GM12878 (cell line): ENCODE results near the gene NR1D1. TPM values are rescaled to one million over a fixed set of nuclear protein-coding genes. Genes with fewer than 3 reads are reported as not detected.

ENCODE experiments used
- ATAC-seq: fragments of 200-7000 bp; cut with Tn5 transposase; 3 replicates; pipeline ENCODE4 v1.9.1; 2020; ENCODE audit warnings: mild to moderate bottlenecking, moderate library complexity
- BruUV-seq: library from RNA; stranded (reverse); fragments of 400-500 nt; replicated peaks from 2 replicates; lab custom pipeline; 2021; lab: Mats Ljungman, UMichigan
- CTCF ChIA-PET: fragments of 300-600 bp; sonication (Branson Sonifier 250); formaldehyde crosslinking; extraction: SDS; loops from one replicate; lab custom pipeline; 2021; ENCODE audit warnings: inconsistent platforms; lab: Yijun Ruan, JAX
- POLR2A ChIA-PET: fragments of 350-600 bp; formaldehyde crosslinking; extraction: SDS; loops from one replicate; lab custom pipeline; 2021; ENCODE audit warnings: inconsistent platforms; lab: Charles Lee
- RAD21 ChIA-PET: fragments of 300-600 bp; sonication (Branson Sonifier 250); formaldehyde crosslinking; loops from one replicate; lab custom pipeline; 2023; ENCODE audit warnings: antibody characterized with exemption; ENCODE audit not compliant: unreplicated experiment; lab: Charles Lee
- SMC1A ChIA-PET: fragments of 300-600 bp; sonication (Branson Sonifier 250); formaldehyde crosslinking; loops from one replicate; lab custom pipeline; 2023; ENCODE audit not compliant: unreplicated experiment, uncharacterized antibody; lab: Charles Lee
- DNase-seq: peaks from one replicate; pipeline ENCODE4 v3.0.0-alpha.2; 2011; ENCODE audit warnings: low read depth, low spot score
- FAIRE-seq: peaks from 3 replicates; lab custom pipeline; 2011; peaks lifted over from hg19 to GRCh38; lab: Jason Lieb, UNC
- H2AFZ ChIP-seq: 2 replicates; pipeline ENCODE4 v1.6.0; 2011; ENCODE audit warnings: low read depth, low read length, control low read depth; ENCODE audit not compliant: control insufficient read depth
- H3K27ac ChIP-seq: 2 replicates; pipeline ENCODE4 v1.5.1; 2011; ENCODE audit warnings: control low read depth; ENCODE audit not compliant: control insufficient read depth, insufficient read depth
- H3K27me3 ChIP-seq, 2 experiments: replicated peaks in 1 of 2; 2 replicates each; pipeline versions ENCODE4 v1.6.0 to v1.6.1; 2011; ENCODE audit warnings: low read length in 1 of 2; ENCODE audit not compliant: control insufficient read depth in 2 of 2, insufficient read depth in 2 of 2
- H3K36me3 ChIP-seq, 2 experiments: 2 replicates each; pipeline ENCODE4 v1.5.1; 2011; ENCODE audit warnings: low read length in 1 of 2; ENCODE audit not compliant: control insufficient read depth in 2 of 2, insufficient read depth in 2 of 2
- H3K4me1 ChIP-seq: 2 replicates; pipeline ENCODE4 v1.6.1; 2011; ENCODE audit warnings: mild to moderate bottlenecking, low read length, moderate library complexity, mixed read lengths; ENCODE audit not compliant: control insufficient read depth, insufficient read depth
- H3K4me2 ChIP-seq: 2 replicates; pipeline ENCODE4 v1.6.0; 2011; ENCODE audit warnings: control low read depth; ENCODE audit not compliant: control insufficient read depth, insufficient read depth
- H3K4me3 ChIP-seq: fragments of 200-600 bp; sonication (generic); 2 replicates; pipeline ENCODE4 v1.5.1; 2016
- H3K79me2 ChIP-seq: 2 replicates; pipeline ENCODE4 v1.6.0; 2011; ENCODE audit warnings: low read length; ENCODE audit not compliant: control insufficient read depth, insufficient read depth
- H3K9ac ChIP-seq: 2 replicates; pipeline ENCODE4 v1.8.0; 2011; ENCODE audit warnings: low read length, control low read depth, mixed read lengths; ENCODE audit not compliant: control insufficient read depth, insufficient read depth
- H3K9me3 ChIP-seq: replicated peaks from 3 replicates; pipeline ENCODE4 v1.5.1; 2011; ENCODE audit warnings: mild to moderate bottlenecking, low read length; ENCODE audit not compliant: control insufficient read depth, insufficient read depth
- H4K20me1 ChIP-seq: 2 replicates; pipeline ENCODE4 v1.6.0; 2011; ENCODE audit not compliant: control insufficient read depth, insufficient read depth
- CEBPZ ChIP-seq: fragments of 150-350 bp; IDR thresholded peaks from 2 replicates; pipeline ENCODE4 v1.6.1; 2016; ENCODE audit warnings: low read depth, low read length
- CREB1 ChIP-seq: IDR thresholded peaks from 2 replicates; pipeline ENCODE4 v1.6.1; 2012; ENCODE audit warnings: low read depth, mild to moderate bottlenecking, inconsistent platforms
- EGR1 ChIP-seq, 2 experiments: IDR thresholded peaks; 1 replicate in 1 of 2; 2 replicates in 1 of 2; pipeline ENCODE4 v1.6.1; 2011 to 2012; ENCODE audit warnings: low read depth in 2 of 2, low read length in 2 of 2, borderline replicate concordance in 1 of 2, mild to moderate bottlenecking in 1 of 2, moderate library complexity in 1 of 2
- FOXK2 ChIP-seq: fragments of 450-650 bp; IDR thresholded peaks from 2 replicates; pipeline ENCODE4 v1.6.1; 2017; ENCODE audit warnings: mild to moderate bottlenecking, moderate library complexity
- FOXM1 ChIP-seq: IDR thresholded peaks from 2 replicates; pipeline ENCODE4 v1.6.1; 2012; ENCODE audit warnings: low read depth, mild to moderate bottlenecking, inconsistent platforms, low read length, moderate library complexity
- HCFC1 ChIP-seq: fragments of 150-350 bp; IDR thresholded peaks from 2 replicates; pipeline ENCODE4 v1.6.1; 2014; ENCODE audit warnings: low read length
- LARP7 ChIP-seq: fragments of 450-650 bp; IDR thresholded peaks from 2 replicates; pipeline ENCODE4 v1.6.1; 2017; ENCODE audit warnings: mild to moderate bottlenecking
- MAX ChIP-seq: IDR thresholded peaks from 2 replicates; pipeline ENCODE4 v1.6.1; 2012; ENCODE audit warnings: low read depth, low read length, improper control_type of control experiment
- RAD51 ChIP-seq: fragments of 450-650 bp; IDR thresholded peaks from 2 replicates; pipeline ENCODE4 v1.6.1; 2016; ENCODE audit warnings: moderate library complexity, mild to moderate bottlenecking, inconsistent platforms
- RELB ChIP-seq: fragments of 450-650 bp; IDR thresholded peaks from 2 replicates; pipeline ENCODE4 v1.6.1; 2017; ENCODE audit warnings: low read depth, mild to moderate bottlenecking, moderate library complexity
- RUNX3 ChIP-seq: IDR thresholded peaks from 2 replicates; pipeline ENCODE4 v1.6.1; 2012; ENCODE audit warnings: low read length, inconsistent platforms
- SP1 ChIP-seq: IDR thresholded peaks from one replicate; pipeline ENCODE4 v1.6.1; 2011; ENCODE audit warnings: low read depth, low read length
- SUZ12 ChIP-seq: fragments of 200-600 bp; sonication (generic); IDR thresholded peaks from one replicate; pipeline ENCODE4 v1.6.1; 2018; ENCODE audit warnings: antibody characterized with exemption, mild to moderate bottlenecking; ENCODE audit not compliant: unreplicated experiment
- TARDBP ChIP-seq: IDR thresholded peaks from 2 replicates; pipeline ENCODE4 v1.6.1; 2016; ENCODE audit warnings: borderline replicate concordance
- TCF12 ChIP-seq: IDR thresholded peaks from 2 replicates; pipeline ENCODE4 v1.6.1; 2011; ENCODE audit warnings: low read depth, mild to moderate bottlenecking, low read length
- WGBS: methylation state at CpG from one replicate; pipeline ENCODE4 v1.1.6; 2016; ENCODE audit warnings: low lambda C conversion rate; ENCODE audit not compliant: insufficient replicate concordance, insufficient coverage; ENCODE audit errors: missing lambda C conversion rate; 5-methylcytosine and 5-hydroxymethylcytosine counted together
- in situ Hi-C: fragments of 300-500 bp; cut with MboI; formaldehyde crosslinking; loops from 9 replicates; pipeline ENCODE4 v1.14.3; 2018; ENCODE audit warnings: mixed read lengths
- intact Hi-C: fragments of 100-400 bp; cut with micrococcal nuclease; formaldehyde crosslinking; loops from one replicate; pipeline ENCODE4 v1.14.2; 2022; ENCODE audit not compliant: unreplicated experiment
- polyA plus RNA-seq, 11 experiments: library from polyadenylated mRNA; depleted of rRNA in 4 of 11; unstranded in 6 of 11; stranded (reverse) in 5 of 11; fragments of >200 nt; fragmentation: Nextera tagmentation in 4 of 11; fragmentation: Illumina TruSeq in 1 of 11; extraction: Ambion mirVana in 4 of 11; extraction: Trizol in 1 of 11; gene quantifications; 1 replicate in 1 of 11; 2 replicates in 10 of 11; pipeline versions ENCODE4 v1.2.1 to v1.2.3, GENCODE V29; 2011 to 2016; ENCODE audit warnings: inconsistent platforms in 2 of 11, missing spikeins in 2 of 11, low read depth in 1 of 11
- total RNA-seq, 4 experiments: library from RNA; depleted of rRNA in 3 of 4; stranded (reverse); fragments of >200 nt in 3 of 4; fragmentation: Illumina TruSeq in 1 of 4; extraction: Trizol in 1 of 4; gene quantifications; 2 replicates each; pipeline versions ENCODE4 v1.2.1 to v1.2.3, GENCODE V29; 2013 to 2021
- TF ChIP-seq, protein P1 (sequence below): fragments of 450-650 bp; conservative IDR thresholded peaks from 2 replicates; pipeline ENCODE4 v1.6.1; 2017; ENCODE audit warnings: mild to moderate bottlenecking, moderate library complexity

The NR1D1 gene
- total and polyA plus RNA-seq, 10 of the 15 experiments (the other 5 are each of a cell fraction or from before 2014, with no cell fraction given) = 0.10 to 3.4 (median 0.94) TPM

DNA sequence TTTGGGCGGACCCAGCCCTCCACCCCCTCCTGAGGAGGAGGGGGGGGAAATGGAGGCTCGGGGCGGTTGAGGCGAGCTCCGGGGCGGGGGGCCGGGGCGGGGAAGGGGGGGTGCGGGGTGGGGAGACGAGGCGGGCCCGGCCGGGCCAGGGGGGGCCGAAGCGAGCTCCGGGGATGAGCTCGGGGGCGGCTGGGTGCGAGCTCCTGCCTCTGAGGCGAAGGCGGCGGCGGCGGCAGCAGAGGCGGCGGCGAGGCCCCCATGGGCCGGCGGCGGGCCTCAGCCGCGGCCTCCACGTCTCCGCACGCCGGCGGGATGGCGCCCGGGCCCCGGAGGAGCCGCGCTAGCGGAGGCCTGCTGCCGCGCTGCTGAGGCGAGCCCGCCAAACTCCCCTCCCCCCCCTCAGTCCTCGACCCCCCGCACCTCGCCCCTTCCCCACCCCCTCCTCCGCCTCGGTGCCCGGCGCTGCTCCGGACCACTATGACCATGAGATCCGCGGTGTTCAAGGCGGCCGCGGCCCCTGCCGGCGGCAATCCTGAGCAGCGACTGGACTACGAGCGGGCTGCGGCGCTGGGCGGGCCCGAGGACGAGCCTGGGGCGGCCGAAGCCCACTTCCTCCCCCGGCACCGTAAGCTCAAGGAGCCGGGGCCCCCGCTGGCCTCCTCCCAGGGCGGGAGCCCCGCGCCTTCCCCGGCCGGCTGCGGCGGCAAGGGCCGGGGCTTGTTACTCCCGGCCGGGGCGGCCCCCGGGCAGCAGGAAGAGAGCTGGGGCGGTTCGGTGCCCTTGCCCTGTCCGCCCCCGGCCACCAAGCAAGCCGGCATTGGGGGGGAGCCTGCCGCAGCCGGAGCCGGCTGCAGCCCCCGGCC is 22.0 kb upstream of the NR1D1 start:
- ChIA-PET POLR2A (interaction anchor here (0.7 to 5.6 kb wide), 8 partner anchors 10 to 72 kb away, joined by 3 to 45 read pairs (median 4); partner anchors contain the start of genes CASC3 and NR1D1), RAD21 (interaction anchor here (0.6 to 5.2 kb wide), 9 partner anchors 9 to 419 kb away, joined by 3 to 64 read pairs (median 3); partner anchors contain the start of genes CASC3 and NR1D1), SMC1A (interaction anchor here (0.7 to 5.4 kb wide), 5 partner anchors 10 to 46 kb away, joined by 3 to 49 read pairs (median 20); partner anchors contain the start of gene CASC3), CTCF (interaction anchor here (0.7 to 6.3 kb wide), 8 partner anchors 10 to 501 kb away, joined by 3 to 87 read pairs (median 7); partner anchors contain the start of gene CASC3)
- Histone ChIP-seq H3K79me2 (peaks cover 52% of the 10 kb centered on the region), H3K9ac (peak overlapping the region; percentile 90), H3K27me3 (no peaks in the 10 kb centered on the region), H3K27ac (peak overlapping the region; percentile 71), H3K36me3 (peaks cover 0 to 6% of the 10 kb centered on the region in 2 experiments; a peak in 3 of 4 replicates), H3K4me3 (peak overlapping the region; percentile 99), H3K9me3 (no peaks in the 10 kb centered on the region), H3K4me1 (peaks cover 6% of the 10 kb centered on the region), H3K4me2 (no peak overlapping the region), H4K20me1 (peaks cover 5% of the 10 kb centered on the region), H2AFZ (peak overlapping the region; percentile 77)
- peak; percentile 71 for ATAC-seq
- no TSS peak for BruUV-seq
- in situ Hi-C loops = no loop called here
- WGBS = 2% methylated on average over 61 of the region's 97 CpGs
- intact Hi-C loops = no loop called here
- FAIRE-seq = no peak
- no peak for DNase-seq
- peak; percentile 64; the same call in 1 of the 2 replicates for TF ChIP-seq LARP7
- no peak for TF ChIP-seq SP1
- TF ChIP-seq CEBPZ = no peak
- TF ChIP-seq FOXM1 = no peak
- TF ChIP-seq TARDBP = no peak
- TF ChIP-seq MAX = no peak
- TF ChIP-seq, protein P1, sequence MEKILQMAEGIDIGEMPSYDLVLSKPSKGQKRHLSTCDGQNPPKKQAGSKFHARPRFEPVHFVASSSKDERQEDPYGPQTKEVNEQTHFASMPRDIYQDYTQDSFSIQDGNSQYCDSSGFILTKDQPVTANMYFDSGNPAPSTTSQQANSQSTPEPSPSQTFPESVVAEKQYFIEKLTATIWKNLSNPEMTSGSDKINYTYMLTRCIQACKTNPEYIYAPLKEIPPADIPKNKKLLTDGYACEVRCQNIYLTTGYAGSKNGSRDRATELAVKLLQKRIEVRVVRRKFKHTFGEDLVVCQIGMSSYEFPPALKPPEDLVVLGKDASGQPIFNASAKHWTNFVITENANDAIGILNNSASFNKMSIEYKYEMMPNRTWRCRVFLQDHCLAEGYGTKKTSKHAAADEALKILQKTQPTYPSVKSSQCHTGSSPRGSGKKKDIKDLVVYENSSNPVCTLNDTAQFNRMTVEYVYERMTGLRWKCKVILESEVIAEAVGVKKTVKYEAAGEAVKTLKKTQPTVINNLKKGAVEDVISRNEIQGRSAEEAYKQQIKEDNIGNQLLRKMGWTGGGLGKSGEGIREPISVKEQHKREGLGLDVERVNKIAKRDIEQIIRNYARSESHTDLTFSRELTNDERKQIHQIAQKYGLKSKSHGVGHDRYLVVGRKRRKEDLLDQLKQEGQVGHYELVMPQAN = 0 out of 2 replicates have a peak, but pooled peaks have one; percentile 46
- no peak for TF ChIP-seq RUNX3
- no peak for TF ChIP-seq SUZ12
- no peak for TF ChIP-seq HCFC1
- peak in 1 of 2 experiments; percentile 32; a peak in 1 of 3 replicates for TF ChIP-seq EGR1 (IDR thresholded peaks at IDR 0.05; ENCODE audit: borderline replicate concordance in 1 of 2, low read depth in 2 of 2, low read length in 2 of 2)
- TF ChIP-seq CREB1 = no peak
- TF ChIP-seq FOXK2 = no peak
- no peak for TF ChIP-seq RELB
- no peak for TF ChIP-seq RAD51
- TF ChIP-seq TCF12 = no peak
